ENCODE results near the gene COX19.

COX19 gene

DNA sequence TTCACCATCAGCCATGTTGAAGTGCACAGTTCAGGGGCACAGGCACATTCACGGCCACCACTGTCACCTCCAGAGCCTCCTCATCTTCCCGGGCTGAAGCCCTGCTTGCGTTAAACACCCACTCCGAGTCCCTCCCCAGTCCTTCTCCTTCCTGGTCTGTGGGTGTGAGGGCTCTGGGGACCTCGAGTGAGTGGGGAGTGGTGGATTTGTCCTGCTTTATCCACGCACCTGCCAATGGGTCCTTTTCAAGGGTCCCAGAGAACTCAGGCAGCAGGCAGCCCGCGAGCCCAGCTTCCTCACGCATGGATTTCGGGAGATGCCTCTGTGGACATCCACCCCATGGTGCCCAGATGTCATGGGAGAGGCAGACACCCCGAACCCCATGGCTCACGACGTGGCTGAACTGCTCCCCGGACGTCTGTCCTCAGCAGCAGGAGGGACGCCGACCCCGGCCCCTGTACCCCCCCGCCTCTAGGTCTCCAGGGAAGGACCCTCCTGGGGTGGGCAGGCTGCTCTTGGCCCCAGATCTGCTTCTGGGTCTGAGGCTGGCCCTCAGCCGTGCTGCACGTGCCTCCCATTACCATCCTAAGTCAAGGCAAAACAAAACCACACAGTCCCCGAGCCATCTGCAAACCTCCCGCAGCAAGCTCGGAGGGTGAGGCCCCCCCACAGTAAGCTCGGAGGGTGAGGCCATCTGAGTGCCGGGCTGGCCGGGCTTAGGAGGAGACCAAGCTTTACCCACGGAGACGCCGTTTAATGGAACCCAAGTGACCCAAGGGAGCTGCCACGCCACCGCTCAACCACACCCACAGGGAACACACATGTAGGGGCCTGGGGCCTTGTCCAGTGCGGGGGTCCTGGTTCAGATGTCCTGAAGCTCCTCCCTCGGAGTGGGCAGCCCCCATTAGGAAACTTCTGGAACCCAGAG lies 16.6 kb upstream of the COX19 start:
- no peak for DNase-seq (ENCODE audit: low read depth)

DNA sequence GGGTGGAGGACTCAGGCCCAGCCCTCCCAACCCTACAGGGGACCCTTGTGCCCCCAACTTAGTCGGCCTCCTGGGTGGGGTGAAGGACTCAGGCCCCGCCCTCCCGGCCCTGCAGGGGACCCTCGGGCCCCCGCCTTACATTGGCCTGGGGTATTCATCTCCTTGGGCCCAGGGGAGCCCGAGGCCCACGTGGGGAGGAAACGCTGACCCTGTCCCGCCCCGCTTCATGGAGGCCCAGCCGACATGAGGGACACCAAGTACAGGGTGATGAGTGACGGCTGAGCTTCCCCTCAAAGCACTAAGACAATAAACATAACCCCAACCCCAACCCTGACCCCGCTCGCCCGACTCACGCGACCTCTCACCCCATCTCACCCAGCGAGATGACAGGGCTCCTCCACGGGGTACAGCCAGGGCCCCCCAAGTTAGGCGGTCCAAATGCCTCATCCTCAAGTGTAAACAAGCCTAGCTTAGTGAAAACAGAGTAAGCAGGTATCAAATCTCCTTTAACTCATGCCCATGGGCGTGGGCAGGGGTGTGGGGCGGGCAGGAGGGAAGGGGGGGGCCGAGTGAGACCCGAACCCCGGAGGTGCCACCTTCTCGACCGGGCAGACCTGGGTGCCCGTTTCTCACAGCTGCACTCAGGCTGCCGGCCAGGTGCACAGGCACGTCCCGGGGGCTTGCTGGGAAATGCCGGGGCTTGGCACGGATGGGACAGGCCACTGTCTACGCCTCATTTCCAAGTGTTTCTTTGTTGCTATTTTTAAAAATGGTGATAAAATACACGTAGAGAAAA lies 15.8 kb upstream of the COX19 start:
- no peak for DNase-seq (ENCODE audit: low read depth)

DNA sequence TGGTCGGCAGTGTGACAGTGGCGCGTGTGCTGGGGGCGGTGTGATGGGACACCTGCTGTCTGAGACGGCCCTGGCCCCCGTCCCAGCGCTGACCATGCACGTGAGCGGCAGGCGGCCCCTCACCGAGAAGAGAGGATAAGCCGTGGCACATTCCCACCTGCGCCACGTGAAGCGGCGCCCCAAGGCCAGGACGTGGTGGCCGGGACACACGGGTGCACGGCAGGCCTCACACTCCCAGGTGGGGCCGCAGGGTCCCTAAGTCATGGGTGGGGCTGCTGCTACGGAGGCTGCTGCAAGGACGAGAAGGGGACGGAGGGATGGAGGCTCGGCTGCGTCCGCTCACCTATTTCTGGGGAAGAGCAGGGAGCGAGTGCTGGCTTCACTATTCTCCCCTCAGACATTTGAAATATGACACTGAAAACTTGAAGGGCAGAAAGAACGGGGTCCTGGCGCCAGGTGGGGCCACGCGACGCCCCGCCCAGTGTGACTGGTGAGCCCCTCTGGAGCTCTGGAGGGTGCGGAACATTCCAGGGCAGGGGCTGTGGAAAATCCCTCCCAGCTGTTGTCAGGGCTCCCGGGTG lies 15.1 kb upstream of the COX19 start:
- no peak for DNase-seq (ENCODE audit: low read depth)

DNA sequence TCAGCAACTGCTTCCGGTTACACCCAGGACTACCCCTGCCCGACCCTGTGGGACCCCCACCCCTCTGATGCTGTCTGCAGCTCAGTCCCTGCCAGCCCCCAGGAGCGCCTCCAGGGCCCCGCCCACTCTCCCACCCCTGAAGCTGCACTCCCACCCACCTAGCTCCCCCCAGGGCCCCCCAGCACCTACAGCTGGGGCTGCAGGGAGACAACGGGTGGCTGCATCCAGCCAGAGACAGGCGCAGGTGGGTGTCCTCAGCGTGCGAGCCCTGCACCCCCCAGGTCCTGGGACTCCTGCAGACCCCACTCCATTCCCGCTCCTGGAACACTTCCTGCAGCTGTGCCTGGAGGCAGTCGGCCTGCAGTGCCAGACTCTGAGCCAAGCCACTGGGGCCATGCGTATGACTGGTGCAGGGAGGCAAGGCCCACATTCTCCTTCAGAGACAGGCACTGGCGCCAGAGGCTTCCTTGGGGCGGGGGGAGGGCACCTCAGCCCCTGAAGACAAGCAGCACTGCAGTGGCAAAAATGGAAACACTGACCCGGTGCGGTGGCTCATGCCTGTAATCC lies 13.7 kb upstream of the COX19 start:
- no peak for DNase-seq (ENCODE audit: low read depth)

DNA sequence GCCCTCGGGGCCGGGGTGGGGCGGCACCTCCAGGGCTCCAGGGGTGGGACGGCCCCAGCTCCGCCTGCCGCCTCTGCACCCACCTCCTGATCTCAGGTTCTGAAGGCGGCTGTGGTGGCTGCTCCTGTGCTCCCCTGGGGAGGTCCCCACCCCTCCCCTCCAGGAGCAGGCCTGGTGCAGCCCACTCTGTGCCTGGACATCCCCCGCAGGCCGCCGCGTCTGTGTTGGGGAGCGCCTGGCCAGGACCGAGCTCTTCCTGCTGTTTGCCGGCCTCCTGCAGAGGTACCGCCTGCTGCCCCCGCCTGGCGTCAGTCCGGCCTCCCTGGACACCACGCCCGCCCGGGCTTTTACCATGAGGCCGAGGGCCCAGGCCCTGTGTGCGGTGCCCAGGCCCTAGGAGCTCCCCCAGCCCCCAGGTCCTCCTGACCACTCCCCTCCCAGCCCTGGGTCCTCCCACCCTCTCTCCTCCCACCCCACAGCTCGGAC lies 13.1 kb upstream of the COX19 start:
- DNase-seq (ENCODE audit: low read depth) = no peak

DNA sequence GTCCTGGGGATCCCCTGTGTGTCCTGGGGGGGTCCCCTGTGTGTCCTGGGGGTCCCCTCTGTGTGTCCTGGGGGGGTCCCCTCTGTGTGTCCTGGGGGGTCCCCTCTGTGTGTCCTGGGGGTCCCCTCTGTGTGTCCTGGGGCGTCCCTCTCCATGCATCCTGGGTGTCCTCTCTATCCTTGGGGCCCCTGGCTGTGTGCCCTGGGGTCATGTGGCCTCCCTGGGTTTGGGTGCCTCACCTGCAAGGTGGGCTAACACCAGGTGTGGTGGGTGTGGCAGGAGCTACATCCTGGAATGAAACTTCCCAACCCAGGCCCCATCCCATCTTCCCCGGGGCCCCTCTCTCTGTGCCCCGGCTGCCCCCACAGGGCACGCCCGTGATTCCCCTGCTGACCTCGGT lies 12.6 kb upstream of the COX19 start:
- DNase-seq (ENCODE audit: low read depth) = no peak

DNA sequence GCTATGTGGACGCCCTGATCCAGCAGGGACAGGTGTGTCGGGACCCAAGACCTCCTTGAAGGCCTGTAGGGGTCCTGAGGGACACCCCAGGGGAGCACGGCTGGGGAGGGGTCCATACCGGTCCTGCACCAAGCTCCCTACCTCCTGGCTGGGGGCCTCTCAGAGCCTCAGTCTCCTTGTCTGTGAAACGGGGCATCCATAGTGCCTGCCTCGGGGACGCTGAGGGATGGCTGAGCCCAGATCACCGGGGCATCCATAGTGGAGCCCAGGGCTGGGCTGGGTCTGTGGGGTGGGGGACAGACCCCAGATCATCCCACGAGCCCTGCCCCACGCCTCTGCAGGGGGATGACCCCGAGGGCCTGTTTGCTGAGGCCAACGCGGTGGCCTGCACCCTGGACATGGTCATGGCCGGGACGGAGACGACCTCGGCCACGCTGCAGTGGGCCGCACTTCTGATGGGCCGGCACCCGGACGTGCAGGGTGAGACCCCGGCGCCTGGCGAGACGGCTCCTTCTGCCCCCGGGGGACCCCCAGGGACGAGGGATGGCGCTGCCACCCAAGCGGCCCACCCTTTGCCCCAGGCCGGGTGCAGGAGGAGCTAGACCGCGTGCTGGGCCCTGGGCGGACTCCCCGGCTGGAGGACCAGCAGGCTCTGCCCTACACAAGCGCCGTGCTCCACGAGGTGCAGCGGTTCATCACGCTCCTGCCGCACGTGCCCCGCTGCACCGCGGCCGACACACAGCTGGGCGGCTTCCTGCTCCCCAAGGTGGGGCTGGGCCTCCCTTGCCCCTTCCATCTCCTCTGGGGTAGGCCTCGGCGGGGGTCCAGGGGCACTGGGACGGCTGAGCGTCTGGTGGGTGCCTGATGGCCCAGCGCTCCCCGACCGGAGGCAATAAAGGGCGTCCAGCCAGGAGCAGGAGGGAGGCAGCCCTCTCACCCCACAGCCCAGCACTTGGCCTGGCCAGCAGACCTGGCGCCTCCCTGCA lies 11.7 kb upstream of the COX19 start:
- DNase-seq (ENCODE audit: low read depth) = no peak

DNA sequence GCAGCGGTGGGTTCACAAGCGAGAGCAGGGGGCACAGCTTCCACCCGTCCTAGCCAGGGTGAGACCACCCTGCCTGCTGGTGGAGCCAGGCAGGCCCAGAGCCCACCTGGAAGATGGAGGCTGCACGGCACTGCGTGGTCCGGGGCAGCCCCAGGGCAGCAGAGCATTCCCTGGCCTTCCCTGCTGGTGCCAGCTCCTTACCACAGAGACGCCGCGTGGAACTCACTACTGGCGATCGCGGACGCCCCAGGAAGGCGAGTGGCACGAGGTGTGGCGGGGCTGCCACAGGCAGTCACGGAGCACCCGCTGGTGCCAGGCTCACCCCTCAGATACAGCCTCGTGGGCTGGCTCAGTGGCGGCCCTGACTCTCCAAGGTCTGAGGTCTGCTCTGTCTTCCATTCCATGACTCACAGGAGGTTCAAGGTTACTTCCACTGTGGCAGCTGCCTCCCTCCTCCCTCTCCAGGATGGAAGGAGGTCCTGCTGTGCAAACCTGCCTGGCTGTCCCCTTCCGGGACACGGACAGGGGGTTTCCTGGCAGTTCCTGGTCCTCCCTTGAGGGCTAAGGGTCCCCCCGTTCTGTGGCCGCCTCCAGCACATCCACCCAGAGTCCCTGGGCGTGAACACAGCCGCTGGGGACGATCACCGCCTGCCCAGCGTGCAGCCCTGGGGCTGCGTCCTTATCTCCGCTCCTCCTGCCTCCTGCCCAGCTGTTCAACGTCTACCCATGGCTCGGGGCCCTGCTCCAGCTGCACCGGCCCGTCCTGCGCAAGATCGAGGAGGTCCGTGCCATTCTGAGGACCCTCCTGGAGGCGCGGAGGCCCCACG lies 10.8 kb upstream of the COX19 start:
- DNase-seq (ENCODE audit: low read depth) = no peak

DNA sequence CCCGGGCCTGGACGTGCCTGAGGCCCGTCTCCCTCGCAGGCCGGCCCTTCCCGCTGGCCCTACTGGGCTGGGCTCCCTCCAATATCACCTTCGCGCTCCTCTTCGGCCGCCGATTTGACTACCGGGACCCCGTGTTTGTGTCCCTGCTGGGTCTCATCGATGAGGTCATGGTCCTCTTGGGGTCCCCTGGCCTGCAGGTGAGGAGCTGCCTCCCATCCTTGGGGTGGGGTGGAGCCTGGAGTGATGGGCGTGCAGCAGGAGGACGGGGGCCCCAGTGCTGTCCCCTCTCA lies 9.7 kb upstream of the COX19 start:
- no peak for DNase-seq (ENCODE audit: low read depth)

DNA sequence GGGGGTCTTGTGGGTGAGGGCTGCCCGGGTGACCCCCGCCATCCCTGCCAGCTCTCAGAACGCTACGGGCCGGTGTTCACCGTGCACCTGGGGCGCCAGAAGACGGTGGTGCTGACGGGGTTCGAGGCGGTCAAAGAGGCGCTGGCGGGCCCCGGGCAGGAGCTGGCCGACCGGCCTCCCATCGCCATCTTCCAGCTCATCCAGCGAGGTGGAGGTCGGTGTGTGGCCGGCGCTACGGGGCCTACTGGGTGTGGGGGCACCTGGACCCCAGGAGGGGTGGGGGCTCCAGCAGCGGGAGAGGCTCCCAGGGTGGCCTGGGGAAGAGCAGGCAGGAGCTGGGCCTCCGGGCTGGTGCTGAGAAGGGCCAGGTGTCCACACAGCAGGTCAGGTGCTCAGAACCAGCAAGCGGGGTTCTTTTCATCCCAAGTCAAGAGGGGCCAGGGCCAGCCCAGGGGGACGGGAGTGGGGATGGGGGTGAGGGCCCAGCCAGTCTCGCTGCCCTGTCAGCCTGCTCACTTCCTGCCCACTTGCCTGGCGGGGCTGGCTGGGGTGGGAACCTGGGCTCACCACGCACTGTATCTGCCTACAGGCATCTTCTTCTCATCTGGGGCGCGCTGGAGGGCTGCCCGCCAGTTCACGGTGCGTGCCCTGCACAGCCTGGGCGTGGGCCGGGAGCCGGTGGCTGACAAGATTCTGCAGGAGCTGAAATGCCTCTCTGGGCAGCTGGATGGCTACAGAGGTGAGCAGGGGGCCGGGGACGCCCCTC lies 9.2 kb upstream of the COX19 start:
- no peak for DNase-seq (ENCODE audit: low read depth)

DNA sequence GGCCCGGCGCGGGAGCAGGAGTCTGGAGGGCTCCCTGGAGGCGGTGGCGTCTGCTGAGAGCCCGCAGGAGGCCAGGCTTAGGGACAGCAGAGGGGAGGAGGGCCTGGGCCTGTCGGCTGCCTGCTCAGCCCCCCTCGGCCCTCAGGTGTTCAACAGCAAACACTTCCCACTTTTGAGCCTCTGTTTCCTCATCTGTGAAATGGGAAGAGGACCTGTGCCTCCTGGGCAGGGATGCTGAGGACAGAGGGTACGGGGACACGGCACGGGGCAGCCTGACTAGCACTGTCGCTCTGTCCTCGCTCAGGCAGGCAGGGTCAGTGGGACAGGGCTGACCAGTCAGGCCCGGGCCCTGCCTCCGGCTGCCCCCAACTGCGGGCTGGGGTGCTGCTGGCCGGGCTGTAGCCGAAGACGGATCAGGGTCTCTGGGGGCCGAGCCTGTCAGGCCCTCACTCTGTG lies 8.3 kb upstream of the COX19 start:
- DNase-seq (ENCODE audit: low read depth) = no peak

DNA sequence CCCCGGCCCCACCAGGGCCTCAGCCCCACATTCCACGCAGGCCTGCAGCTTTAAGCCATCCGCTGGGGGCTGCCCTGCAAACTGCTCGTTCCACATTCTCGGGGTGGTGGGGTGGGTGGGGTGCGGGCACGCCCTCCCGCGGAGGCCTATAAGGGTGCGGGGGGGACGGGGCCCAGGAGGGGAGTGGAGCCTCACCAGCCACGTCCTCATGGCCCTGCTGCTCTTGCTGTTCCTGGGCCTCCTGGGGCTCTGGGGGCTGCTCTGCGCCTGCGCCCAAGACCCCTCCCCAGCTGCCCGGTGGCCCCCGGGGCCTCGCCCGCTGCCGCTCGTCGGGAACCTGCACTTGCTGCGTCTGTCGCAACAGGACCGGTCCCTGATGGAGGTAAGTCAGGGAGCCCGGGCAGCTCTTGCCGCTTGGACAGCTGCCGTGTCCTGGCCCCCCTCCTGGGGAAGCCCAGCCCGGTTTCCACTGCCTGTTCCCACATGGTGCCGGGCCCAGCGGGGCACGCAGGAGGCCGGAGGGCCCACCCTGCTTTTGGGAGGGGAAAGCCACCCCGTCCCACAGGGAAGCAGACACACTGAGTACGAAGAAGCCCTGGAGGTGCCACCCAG lies 7.8 kb upstream of the COX19 start, which contains the start of gene CYP2W1:
Gene CYP2W1, plus strand, starts transcription at position 178 of the 612 bp plus-strand sequence. Its CDS starts 31 bp downstream, at position 209.
- DNase-seq (ENCODE audit: low read depth) = no peak

DNA sequence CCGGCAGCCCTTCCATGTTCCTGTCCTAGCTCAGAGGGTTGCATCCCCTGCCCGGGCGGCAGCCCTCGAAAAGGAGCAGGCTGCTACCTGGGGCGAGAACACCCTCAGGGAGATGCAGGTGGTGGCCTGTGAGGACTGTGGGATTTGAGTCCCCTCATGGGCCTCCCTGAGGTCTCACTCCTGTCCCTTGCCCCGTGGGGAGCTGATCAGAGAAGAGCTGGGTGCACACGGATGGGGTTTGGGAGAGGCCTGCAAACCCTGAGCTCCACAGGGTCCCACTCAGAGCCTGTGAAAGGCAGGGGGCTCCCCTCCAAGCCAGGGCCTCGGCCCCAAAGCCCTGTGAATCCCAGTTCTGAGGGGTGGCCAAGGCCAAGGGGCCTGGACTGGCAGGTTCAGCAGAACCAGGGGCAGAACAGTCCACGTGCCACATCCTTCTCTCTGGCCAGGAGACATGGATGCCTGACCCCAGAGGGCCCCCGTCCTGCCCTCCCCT lies 7.2 kb upstream of the COX19 start:
- DNase-seq (ENCODE audit: low read depth) = no peak

DNA sequence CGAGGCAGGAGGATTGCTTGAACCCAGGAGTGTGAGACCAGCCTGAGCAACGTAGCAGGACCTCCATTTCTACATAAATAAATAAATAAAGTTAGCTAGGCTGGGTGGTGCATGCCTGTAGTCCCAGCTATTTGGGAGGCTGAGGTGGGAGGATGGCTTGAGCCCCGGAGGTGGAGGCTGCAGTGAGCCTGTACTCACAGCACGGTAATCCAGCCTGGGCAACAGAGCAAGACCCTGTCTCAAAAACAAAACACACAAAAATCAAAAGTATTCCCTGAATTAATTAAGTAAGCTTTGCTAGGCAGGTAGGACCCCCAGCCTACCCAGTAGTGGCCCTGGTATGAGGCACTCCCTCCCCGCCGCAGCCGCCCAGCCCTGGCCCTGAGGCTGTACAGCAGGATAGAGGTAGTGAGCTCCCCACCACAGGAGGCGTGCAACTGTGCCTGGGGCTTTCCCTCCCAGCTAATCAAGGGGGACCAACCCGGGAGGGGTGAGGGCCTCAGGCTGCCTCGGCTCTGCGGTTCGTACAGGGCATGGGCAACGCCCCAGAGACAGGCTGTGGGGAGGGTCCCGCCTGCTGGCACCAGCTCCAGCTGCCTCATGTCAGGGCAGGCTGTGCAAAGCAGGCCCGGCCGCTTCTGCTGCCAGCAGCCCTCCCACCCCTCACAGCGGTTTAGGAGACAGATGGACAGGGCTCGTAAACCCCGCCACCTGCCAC lies 6.6 kb upstream of the COX19 start:
- no peak for DNase-seq (ENCODE audit: low read depth)

DNA sequence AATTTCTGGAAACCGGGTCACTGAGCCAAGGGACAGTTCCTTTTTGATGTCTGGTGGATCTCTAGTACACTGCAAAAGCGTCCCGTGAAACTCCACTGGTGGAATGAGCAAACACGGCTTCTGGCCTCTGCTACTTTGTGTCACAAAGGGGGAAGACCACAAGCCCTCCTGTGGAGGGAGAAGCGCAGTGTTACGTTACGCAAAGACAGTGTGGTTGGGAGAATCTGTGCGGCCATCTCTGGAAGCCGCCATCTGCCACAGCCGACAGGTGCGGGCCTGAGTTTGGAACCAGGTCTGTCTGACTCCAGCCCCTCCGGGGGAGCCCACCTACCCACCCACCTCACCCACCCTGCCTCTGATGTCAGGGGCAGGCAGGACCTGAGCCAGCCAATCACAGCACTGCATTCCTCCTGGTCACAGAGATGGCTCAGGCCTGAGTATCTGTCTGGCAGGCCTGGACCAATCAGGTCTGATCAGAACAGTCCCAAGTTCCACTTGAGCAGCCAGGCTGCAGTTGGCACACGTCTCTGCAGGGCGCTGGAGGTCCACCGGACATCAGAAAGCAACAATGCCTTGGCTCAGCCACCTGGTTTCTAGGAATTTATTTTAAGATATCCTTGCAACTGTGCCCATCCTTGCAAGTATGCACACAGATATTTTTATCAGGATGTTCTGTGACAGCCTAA lies 4.7 kb upstream of the COX19 start:
- no peak for DNase-seq (ENCODE audit: low read depth)

DNA sequence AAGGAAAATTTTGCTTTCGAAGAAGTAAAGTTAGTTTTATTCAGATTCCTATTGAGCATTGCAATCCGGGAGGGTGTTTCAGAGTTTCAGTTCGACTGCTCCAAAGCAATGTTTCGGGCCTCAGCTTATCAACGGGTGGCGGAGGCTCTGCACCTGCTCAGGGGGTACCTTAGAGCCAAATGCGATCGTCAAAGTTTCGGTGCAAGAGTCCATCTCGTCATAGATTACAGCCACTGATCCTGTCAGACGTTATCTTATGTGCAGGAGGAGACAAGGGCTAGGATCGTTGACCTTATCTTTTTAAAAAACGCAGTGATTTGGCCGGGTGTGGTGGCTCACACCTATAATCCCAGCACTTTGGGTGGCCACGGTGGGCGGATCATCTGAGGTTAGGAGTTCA lies 3.8 kb upstream of the COX19 start:
- no peak for DNase-seq (ENCODE audit: low read depth)

DNA sequence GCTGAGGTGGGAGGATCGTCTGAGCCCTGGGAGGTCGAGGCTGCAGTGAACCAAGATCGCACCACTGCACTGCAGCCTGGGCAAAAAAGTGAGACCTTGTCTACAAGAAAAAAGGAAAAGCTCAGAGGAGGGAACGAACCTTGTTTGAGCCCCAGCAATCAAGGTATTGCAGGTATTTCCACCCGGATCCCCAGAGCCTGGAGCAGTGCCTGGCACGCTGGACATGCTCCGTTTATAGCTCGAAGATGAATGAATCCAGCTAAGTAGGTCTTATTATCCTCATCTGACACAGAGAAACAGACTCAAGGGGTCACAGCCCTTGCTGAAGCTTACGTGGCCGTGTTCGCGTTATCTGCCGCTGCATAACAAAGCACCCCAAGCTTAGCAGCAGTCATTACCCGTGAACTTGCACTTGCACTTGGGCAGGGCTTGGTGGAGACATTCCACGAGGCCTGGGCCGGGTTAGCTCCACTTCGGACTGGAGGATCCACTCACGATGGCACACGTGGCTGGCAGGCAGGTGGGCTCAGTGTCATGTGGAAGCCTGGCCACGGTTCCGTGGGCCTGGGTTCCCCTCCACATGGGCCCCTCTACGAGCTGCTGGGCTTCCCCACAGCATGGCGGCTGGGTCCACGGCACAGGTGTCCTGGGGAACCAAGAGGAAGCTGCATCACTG lies 3.2 kb upstream of the COX19 start:
- DNase-seq (ENCODE audit: low read depth) = no peak
